IPS-11a (cell line): ENCODE results near the gene MEIOB.
"Not testable (repeated sequence)": the region's sequence is repeated elsewhere in the genome, so short reads cannot be mapped to it uniquely, and the experiment has no call there.

ENCODE experiments used
- H3K4me3 ChIP-seq: one replicate; pipeline ENCODE4 v1.5.1; 2013; ENCODE audit warnings: low read depth, low read length, control low read depth

Gene MEIOB, protein sequence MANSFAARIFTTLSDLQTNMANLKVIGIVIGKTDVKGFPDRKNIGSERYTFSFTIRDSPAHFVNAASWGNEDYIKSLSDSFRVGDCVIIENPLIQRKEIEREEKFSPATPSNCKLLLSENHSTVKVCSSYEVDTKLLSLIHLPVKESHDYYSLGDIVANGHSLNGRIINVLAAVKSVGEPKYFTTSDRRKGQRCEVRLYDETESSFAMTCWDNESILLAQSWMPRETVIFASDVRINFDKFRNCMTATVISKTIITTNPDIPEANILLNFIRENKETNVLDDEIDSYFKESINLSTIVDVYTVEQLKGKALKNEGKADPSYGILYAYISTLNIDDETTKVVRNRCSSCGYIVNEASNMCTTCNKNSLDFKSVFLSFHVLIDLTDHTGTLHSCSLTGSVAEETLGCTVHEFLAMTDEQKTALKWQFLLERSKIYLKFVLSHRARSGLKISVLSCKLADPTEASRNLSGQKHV

DNA sequence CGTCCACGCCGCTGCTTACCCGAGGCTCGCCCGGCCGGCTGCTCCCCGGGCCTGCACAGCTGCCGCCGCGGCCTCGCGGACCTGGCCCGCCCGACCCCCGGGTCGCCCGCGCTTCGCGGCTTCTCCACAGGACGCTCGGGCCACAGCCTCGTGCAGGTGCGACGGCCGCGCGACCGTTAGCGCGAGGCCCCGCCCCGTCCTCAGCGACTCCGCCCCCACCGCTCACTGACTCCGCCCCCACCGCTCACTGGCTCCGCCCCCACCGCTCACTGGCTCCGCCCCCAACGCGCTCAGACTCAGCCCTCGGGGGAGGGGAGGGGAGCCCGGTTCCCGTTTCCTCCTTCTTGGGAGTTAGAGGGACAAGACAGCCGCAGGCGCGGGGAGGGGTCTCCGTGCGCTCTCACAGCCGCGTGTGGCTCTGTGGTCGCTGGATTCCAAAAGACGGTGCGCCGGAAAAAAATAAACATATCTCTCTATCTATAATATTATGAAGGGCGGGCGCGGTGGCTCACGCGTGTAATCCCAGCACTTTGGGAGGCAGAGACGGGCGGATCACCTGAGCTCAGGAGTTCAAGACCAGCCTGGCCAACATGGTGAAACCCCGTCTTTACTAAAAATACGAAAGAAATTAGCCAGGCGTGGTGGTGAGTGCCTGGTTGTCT lies at the start of gene MEIOB:
MEIOB (minus strand) TSS at position 191 of the 662 bp plus-strand sequence. CDS start 3,989 bp downstream, outside the sequence.
- H3K4me3 ChIP-seq: peak within 1 kb of the TSS; percentile 41

DNA sequence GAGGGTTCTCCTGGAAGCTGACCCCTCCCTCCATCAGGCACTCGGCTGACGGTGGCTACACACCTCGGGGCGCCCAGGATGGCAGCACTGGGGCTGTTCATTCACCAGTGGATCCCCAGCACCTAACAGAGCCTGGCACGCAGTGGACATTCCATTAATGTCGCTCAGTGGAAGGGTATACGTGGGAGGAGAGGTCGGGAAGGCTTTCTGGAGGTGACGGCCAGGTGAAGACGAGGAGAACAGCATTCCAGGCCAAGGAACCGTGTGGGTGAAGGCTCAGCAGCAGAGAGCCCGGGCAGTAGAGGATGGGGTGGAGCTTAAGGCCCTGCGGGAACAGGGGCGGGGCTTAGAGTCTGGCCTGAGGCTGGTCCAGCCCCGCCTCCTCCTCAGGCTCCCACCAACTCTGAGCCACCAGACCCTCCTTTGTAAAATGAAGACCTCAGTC lies 48.8 kb upstream of the MEIOB start:
- H3K4me3 ChIP-seq: no peak overlapping the region

DNA sequence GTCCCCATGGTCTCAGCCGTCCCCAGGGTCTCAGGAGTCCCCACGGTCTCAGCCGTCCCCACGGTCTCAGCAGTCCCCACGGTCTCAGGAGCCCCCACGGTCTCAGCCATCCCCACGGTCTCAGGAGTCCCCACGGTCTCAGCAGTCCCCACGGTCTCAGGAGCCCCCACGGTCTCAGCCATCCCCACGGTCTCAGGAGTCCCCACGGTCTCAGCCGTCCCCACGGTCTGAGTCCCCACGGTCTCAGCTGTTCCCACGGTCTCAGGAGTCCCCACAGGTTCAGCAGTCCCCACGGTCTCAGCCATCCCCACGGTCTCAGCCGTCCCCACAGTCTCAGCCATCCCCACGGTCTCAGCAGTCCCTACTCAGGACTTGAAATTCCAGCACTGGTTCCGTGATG lies 48.2 kb upstream of the MEIOB start:
- not testable (repeated sequence) for H3K4me3 ChIP-seq

DNA sequence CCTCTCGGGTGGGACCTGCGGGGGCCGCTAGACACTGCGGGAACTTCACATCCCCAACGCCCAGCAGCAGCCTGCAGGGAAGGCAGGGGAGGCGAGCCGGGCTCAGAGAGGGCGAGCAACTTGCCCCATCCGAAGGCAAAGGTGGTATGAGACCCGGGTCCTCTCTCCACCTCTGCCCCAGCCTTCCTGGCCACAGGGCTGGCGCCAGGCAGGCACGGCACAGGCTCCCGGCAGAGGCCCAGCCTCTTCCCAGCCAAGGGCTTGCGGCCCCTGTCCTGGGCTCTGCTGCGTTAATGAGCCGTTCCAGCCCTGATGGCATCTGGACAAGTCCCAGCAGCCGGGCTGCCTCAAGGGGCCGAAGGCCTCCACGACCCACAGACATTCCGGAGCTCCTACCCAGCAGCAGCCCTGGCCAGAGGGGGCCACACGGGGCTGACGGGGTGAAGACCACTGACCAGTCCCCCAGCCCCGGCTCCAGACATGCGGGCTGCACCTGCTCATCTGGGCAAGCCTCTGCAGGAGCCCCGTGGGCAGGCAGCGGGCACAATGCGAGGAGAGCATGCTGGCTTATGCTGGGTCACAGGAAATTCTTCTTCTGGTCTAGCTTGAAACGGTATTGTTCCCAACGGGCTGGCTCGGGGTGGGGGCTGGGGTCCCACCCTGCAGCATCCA lies 47.5 kb upstream of the MEIOB start:
- no peak overlapping the region for H3K4me3 ChIP-seq

DNA sequence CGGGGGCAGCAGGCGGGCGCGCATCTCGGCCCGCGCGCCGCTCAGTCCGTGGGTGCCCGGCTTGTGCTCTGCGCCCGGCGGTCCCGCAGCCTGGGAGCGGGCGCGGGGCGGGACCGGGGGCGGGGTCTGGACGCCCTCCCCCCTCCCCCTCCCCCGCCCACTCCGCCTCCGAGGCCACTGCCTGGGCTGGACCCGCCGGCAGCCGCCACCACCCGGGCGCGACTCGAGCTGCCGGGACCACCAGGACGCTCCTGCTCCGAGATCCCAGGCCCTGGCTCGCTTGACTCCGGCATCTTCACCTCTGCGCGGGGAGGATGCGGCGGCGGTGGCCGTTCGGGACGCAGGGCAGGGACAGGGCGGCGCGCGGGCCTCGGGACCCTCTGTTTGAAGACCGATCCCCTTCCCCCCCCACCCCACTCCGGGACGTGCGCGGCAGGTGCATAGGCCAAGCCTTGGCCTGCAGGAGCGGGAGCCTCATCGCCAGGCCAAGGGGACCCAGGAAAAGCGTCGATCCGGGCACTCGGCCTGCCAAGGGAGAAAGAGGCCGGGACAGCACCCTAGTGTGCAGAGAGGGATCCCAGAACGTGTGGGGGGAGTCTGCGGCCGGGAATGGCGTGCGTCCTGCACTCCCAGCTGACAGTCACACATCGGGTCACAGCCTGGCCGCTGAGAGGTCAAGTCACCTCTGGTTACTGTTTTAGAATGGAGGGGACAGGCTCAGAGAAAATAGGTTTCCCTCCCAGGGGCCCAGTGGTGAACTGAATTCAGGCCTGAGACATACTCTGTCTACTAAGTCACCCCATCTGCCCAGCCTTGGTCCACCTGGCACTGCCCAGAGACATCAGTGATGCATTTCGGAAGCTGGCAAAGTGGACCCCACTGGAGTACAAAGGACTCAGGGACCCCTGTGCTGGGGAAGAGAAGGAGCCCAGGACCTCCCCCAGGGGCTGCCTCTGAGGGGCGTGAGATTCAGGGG lies 46.7 kb upstream of the MEIOB start, which contains the start of gene HS3ST6:
HS3ST6 (minus strand) TSS at position 65 of the 976 bp plus-strand sequence. CDS start 92 bp downstream, outside the sequence.
- peak within 1 kb of the TSS; percentile 8 for H3K4me3 ChIP-seq

DNA sequence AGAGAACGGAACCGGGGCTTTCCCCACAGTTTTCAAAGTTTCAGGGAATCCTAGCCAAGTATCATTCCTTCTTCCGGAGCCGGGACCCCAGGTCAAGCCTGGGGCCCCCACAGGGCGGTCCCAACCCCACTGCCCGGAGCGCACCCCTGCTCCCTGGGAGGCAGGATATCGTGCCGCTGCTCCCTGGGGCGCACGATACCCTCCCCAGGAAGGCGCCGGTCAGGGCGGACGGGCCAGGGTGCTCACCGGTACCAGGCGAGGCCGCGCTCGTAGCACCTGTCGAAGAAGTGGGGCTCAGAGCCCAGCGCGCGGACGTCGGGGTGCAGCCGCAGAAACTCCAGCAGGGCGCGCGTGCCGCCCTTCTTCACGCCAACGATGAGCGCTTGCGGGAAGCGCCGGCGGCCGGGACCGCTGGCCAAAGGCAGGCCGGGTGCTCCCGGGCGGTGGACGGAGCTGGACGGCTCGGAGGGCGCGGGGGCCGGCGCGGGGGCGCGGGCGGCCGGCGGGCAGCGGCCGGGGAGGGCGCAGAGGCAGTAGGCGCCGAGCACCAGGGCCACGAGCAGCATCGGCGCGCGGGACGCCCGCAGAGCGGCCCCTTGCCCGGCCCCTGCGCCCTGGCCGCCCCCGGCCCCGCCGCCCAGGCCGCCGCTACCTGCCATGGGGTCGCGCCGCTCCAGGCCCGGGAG lies 45.8 kb upstream of the MEIOB start:
- H3K4me3 ChIP-seq: no peak overlapping the region

DNA sequence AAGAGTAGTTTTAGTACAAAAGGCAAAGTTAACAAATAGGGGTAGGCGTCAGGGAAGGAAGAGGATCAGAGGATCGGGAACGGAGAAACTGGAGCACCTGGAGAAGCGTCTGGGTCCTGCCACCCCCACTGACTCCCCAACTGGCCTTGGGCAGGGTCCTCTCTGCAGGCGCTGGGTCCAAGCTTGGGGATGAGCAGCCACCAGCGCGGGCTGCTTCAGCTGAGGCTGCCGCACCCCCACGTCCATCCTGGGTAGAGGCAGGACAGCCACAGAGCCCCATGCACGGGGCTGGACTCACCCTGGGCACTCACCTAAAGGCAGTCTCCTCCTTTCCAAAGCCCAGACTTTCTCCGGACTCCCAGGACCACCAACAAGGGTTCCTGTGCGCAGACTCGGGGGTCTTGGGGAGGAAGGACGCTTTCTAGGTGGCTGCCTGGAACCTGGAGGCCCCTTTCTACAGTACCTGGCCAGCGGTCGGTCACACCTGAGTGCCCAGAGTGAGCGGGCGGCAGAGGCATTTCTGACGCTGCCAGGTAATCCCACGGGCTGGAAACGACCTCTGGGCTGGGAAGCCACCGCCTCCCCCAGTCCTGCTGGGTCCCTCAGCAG lies 45.2 kb upstream of the MEIOB start:
- H3K4me3 ChIP-seq: no peak overlapping the region

DNA sequence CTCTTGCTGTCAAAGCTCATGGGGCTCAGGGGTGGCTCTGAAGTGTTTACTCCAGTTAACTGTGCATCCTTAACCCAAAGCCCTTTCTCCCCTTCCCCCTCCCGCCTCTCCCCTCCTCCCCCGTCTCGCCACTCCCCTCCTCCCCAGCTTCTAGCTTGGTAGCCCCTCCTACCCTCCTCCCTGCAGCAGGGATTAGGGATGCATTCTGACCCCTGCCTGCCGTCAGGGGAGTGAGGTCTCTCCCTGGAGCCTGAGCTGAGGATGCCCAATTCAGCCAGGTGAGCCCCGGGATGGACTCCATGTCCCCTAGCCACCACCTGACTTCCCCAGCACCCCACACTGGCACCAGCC lies 44.7 kb upstream of the MEIOB start:
- H3K4me3 ChIP-seq: no peak overlapping the region

DNA sequence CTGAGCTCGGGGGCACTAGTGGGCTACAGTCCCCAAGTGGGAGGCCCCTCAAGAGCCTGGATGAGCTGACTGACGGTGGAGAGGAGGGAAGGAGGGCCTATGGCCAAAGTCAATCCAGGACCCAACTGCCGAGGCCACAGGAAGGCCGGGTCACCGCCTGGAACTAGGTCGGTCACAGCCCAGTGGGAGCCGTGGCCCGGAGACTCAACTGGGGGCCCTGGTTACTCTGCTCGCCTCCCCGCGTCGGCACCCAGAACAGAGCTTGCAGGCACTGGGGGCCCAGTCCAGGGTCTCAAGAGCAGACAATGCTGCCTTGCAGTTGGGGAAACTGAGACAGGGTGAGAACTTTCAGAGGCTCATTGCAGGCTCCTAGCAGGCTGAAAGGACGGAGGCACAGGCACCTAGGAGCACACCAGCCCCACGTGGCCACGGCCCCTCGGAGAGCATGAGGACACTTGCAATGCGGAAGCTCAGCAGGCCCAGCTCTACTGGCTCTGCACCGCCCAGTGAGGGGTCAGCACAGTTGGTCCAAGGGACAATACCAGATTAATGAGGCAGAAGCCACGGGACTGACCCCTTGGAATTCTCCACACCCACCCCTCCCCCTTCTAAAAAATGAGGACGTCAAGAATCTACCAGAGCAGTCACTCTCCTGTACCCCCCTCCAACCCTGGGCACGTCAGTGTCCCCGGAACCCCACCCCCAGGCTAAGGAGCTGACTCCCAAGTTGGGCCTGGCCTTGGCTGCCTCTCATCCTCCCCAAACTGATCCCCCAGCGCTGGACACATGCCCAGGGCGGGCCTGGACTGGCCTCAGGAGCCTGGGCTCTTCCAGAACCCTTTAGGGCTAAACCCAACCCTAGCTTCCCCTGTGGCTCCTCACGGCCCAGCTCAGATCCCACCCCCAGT lies 44.0 kb upstream of the MEIOB start:
- H3K4me3 ChIP-seq: no peak overlapping the region

DNA sequence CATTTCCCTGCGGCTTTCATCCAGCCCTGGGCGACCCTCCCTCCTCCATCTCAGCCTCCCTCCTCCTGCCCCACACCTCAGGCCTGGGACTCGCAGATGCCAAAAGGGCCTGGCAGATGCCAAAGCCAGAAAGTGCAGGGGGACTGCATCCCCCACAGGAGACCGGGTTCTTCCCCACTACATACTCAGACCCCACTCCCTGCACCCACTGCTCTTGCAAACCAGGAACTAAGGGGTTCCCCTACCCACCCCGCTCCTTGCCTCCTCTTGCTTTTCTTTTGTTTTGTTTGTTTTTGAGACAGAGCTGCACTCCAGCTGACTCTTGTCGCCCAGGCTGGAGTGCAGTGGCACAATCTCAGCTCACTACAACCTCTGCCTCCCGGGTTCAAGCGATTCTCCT lies 43.0 kb upstream of the MEIOB start:
- no peak overlapping the region for H3K4me3 ChIP-seq

DNA sequence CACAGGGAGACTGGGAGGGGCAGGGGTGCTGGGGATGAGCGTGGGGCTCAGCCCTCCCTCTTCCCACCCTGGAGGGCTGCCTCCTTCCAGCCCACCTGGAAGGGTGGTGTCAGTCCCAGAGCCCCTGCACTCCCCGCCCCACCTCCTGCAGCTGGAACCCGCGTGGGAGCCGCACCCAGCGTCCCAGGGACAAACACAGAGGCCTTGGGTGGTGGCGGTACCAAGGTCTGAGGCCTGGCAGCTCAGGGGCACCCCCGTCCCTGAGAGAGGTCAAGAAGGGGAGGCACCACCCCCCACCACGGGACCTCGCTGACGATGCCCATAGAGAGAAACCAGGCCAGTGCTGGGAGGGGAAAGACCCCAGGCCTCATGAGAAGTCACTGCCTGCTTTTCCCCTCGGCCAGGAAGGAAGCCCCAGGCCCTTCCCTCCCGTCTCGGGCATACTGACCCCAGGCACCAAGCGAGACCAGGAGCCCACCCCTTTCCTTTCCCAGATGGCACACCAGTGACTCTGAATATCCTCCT lies 42.2 kb upstream of the MEIOB start:
- no peak overlapping the region for H3K4me3 ChIP-seq

DNA sequence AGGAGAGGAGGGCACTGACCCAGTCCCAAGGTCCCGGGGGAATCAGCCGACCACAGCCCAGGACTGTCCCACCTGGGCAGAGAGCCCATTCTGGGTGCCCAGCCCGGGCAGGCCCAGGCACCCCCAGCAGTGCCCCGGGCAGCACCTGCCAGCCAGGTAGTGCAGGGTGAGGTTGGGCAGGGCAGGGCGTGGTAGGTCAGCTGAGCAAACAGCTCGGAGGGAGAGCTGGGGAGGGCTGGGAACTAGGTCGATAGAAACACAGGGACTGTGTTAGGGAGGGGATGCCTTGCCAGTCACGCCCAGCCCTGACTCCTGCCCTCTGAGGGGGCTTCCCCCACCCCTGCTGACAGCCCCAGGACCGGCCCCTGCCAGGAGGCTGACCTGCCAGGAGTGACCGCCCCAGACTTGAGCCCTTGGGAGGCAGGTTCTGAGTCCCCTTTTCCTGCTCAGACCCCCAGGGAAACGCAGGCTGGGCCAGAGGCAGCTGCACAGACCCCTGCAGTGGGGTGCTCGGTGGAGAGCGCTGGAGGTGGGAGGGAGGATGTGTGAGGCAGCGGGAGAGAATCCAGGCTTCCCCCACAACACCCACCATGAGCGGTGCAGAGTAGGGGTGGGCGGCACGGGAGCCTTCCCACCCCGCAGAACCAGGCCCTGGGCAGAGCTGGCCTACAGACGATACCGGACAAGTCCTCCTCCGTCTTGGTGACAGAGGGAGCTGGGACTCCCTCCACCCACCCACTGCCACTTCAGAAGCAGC lies 41.5 kb upstream of the MEIOB start:
- no peak overlapping the region for H3K4me3 ChIP-seq

DNA sequence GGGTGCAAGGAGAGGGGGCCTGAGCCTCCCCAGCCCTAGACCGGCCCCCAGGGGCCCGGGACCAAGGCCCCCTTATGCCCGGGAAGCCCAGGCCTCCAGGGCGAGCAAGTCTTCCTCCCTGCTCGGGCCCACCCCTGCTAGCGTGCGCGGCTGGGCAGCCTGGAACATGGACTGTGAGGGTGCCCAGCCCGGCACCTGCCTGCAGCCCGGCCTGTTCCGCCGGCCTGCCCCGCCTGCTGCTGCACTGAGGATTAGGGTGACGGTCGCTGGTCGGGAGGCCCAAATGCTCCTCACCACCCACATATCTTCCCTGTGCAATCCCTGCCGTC lies 40.2 kb upstream of the MEIOB start:
- H3K4me3 ChIP-seq: no peak overlapping the region

DNA sequence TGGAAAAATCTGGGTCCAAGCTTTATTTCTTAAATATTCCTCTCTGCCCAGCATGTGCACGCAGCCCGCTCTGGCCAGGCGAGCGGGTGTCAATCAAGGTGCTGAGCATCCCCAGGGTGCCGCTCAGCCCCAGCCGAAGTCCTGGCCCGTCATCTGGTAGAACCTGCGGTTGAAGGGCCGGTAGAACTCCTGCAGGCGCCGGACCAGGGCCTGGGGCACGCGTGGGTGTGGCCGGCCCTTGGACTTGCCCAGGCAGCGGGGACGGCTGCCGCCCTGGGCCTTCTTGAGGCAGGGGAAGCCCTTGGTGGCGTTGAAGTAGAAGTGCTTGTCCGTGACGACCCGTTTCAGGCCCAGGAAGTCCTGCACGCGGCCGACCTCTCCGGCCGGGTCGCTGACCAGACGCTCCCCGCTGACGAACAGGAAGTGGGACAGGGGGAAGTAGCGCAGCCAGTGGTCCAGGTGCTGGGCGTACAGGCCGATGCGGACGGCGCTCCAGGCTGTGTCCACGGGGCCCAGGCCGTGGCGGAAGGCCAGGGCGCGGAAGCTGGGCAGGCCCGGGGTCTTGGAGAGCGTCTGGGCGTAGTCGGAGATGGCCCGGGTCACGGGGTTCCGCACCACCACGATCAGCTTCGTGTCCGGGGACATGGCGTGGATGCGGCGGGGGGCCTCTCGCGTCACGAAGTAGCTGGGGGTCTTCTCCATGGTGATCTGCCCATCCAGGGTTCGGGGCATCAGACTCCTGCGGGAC lies 39.7 kb upstream of the MEIOB start:
- no peak overlapping the region for H3K4me3 ChIP-seq

DNA sequence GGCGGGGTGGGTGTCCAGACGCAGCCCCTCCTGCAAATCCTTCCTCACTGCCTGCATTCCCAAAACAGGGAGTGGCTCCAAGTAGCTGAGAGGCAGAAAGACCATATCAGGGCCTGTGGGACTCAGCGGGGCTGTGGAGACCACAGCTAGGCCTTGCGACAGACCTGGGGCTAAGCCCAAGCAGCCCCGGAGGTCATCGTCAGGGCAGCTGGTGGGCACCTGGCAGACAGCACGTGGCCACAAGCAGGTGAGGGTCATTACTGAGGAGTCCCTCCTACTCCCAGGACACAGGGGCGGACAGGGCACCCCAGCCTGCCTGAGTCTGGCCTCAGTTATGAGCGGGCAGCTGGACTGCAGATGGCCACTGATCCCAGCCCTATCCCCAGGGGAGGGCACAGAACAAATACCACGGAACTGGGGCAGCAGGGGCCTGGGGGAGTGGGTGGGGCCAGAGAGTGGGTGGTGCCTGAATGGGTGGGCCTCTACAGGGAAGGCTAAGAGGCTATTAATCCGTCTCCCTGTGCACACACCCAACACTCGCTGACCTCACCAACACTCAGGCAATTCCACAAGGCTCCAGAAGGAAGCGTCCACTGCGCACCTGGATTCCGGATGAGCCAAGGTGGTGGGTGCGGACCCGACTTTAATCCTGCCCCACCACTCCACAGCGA lies 37.7 kb upstream of the MEIOB start:
- no peak overlapping the region for H3K4me3 ChIP-seq

DNA sequence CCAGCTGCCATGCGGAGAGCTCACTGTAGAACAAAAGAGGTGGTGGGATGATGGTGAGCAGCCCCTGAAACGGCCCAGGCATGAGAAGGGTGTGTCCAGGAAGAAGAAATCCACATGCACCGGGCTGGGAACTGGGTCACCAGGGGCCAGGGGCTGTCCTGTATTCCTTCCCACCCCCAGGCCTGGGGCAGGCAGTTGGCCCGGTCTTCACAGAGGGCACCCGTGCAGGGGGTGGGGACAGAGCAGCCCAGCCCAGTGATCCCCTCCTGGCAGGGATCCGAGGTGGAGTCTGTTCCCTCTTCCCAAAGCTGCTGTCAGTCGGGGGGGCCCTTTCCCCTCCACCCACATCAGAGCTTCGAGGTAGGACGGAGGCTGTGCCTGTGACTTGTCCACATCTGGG lies 37.0 kb upstream of the MEIOB start:
- H3K4me3 ChIP-seq: no peak overlapping the region
